T1000 (cell line): ENCODE results near the gene CASQ2.
"Not testable (repeated sequence)": the region's sequence is repeated elsewhere in the genome, so short reads cannot be mapped to it uniquely, and the experiment has no call there.

Source experiments
- DNase-seq: peaks from one replicate; lab custom pipeline; 2025; ENCODE audit warnings: mixed read lengths; lab: John Stamatoyannopoulos, UW

The CASQ2 gene

DNA sequence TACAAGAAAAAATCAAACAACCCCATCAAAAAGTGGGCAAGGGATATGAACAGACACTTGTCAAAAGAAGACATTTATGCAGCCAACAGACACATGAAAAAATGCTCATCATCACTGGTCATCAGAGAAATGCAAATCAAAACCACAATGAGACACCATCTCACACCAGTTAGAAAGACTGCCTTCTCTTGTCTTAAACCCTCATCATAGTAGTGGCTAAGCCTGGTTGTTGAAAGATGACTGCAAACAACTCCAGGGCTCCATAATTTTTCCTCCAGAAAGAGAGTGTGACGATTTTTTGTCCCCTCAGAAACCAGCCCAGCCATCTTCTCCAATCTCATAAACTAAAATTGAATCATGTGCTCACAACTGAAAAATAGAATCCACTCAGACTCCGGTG lies 12.1 kb upstream of the CASQ2 start:
- not testable (repeated sequence) for DNase-seq

DNA sequence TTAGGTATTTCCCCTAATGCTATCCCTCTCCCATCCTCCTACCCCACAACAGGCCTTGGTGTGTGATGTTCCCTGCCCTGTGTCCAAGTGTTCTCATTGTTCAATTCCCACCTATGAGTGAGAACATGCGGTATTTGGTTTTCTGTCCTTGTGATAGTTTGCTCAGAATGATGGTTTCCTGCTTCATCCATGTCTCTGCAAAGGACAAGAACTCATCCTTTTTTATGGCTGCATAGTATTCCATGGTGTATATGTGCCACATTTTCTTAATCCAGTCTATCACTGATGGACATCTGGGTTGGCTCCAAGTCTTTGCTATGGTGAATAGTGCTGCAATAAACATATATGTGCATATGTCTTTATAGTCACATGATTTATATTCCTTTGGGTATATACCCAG lies 10.6 kb upstream of the CASQ2 start:
- not testable (repeated sequence) for DNase-seq

DNA sequence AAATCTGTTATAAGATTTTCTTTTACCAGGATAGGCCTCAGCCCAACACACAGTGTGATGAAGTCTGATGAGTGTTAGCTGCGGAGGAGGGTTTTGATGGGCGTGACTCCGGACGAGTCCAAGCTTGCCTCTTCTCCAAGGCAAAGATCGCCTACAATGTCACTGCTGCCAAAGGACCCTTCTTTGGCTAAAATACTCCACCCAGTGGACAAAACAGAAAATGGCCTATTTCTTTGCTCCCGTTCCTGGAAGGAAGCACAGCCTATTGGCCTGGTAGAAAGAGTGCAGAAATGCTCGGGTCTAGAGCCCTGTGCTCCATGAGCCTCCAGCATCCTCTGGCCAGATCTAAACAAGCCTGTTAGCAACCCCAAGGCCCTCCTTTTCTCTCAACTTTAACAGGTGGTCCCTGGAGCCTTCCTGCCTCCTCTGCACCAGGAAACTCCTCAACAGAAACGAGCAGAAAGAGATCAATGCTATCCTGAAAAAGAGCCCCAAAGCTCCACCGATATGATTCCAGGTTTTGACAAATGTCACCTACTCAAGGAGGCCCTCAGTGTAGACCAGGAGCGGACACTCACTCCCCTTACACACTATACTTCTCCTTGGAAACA lies 3.4 kb upstream of the CASQ2 start:
- peak; percentile 47 for DNase-seq

DNA sequence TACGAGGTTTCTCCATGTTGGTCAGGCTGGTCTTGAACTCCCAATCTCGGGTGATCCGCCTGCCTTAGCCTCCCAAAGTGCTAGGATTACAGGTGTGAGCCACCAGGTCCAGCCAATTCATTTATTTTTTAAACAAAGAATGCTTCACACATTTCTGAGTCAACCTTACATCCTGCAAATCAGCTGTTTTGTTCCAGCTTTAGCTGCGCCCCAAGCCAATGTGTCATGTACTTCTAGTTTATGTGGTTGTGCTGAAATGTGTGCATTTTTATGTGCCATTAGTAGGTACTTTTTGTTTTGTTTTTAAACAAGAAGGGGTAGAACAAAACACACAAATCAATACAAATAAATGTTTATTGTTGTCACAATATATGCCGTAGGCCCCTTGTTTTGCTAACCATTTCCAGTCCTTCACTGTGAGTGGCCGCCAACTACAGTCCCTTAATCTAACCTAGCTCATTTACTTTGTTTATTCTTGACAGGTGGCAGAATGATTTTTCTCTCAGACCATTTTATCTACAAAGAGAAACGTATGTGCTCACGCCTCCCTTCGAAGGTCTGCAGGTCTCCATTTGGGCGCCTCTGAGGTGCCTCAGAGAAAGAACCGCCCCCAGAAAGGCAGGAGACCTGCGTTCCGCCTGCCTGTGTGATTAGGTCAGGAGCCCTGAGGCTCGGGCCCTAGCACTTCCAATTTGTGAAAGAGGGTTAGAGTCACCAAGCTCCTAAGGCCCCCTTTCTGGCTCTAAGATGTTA lies 2.8 kb upstream of the CASQ2 start:
- no peak for DNase-seq

DNA sequence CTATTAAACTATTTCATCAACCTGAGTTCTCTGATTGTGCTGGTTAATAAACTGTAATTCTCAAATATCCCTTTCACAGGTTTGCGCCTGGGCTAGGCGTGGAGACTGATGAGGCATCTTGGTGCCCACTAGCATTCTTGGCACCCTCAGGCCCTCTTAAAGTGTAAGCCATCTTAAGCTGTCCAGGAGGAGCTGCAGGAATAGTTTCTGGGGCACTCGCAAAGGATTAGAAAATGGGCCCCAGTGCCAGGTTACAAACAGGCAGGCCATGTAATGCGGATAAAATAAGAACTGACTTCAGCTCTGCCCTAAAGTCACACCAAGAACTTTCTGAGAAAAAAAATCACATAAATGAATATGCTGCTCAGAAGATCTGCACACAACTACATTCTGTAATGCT lies 1.1 kb downstream of the CASQ2 start:
- no peak for DNase-seq

DNA sequence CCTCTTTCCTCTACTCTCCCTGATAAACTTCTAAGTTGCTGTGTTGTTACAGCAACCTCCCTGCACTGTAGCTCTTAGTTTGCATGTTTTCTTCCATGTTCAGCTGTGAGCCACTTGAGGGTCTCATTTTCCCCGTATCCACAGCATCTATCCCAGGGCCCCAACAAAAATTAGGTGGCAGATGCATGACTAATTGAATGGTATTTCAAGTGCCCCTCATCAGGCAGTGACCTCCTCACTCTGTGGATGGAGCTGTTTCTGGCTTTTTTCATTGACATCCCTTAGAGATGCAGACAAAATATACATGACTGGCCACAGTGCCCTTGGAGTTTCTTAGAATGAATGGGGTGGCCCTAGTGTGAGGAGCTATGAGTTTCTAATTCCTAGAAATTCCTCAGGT lies 3.4 kb downstream of the CASQ2 start:
- no peak for DNase-seq

DNA sequence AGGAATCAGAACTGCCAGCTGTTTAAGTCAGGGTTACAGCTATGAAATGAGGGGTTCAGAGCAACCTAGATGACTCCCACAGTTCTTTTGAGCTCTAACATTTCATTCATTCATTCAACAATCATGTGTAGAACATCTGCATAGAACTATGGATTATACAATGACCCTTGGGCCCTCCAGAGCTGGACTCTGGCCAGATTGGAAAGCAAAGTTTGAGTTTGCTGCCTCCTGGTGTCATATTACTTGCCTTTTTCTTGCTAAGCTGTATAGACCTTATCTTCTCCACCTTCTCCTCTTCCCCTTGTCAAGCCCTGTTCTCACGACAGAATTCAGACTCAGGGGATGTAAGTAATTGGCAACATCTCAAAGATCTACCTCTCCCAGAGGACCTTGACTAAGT lies 4.0 kb downstream of the CASQ2 start:
- DNase-seq, result no peak

DNA sequence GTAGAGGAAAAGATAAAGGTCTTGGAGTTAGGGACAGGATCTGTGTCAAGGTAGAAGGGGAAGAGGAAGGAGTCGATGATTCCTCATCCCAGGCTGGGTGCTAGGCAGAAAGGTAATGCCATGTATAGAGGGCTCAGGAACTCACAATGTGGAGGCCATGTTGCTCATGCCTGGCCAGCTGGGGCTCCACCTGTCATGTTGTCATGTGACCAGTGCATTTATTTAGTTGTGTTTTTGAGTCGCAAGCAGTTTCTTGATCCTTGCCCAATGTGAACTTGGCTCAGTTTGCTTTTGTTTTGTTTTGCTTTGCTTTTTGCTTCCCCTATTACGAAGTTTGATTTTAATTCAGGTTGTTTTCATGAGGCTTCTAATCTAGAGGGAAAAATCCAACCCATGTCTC lies 5.7 kb downstream of the CASQ2 start:
- DNase-seq, result no peak

DNA sequence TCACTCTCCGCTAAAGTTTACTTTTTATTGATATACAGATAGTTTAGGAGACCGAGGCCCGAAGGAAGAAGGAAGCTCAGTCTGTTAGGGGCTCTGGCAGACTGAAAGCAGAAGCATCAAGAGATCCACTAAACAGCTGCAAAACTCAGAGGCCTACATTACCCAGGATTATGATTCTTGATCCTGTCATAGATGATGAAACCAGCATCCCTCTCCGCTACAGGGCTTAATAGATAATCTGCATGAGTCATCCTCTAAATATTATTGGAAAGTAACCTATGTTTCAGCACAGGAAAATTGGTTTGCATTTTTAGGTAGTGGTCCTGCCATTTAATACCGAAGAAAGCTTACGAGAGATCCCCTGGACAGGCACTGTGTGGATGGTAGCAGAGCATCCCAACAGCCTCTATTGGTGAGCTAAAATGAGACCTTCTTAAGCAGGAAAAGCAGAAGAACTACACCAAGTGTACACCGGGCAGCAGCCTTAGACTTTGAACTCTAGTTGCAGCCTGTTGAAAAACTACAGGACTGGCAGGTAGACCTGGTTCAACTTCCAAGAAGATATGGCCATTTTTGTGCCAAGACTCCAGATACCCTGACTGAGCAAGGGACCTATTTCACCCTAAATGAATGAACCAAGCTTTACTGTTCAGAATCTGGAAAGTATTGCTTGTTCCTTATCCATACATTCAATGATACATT lies 6.8 kb downstream of the CASQ2 start:
- no peak for DNase-seq

DNA sequence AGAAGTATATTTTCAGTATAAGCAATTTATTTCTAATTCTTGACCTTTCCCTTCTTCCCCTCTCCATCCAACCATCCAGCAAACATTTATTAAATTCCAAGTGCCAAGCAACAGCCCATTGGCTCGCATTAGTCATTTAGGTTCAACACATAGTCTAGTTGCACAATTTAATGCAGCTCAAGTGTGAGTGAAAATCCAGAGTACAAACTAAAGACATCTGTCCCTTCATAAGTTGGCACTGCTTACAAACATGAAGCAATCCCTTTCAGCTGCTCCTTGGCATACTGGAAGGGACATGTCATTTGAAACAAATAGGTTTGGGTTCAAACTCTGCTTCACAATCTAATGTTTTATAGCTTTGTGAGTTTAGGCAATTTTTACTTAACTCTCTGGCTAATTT lies 10.7 kb downstream of the CASQ2 start:
- DNase-seq, result no peak

DNA sequence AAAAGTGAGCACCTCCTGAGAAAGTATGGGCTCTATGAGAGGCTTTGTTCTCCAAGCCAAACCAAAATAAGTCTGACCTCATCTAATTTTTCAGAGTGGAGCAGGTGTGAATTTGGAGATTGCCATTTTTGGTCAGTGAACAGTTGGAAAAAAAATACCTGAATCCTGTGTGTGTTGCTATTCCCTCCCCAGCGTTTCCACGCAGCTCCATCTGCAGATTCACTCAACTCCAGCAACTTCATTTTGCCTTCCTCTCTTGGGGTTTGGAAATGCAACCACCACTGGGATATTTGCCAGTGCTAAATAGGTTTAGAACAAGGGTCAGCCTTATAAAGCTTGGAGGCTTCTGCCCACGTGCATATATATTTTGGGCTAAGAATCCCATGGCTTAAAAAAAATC lies 11.2 kb downstream of the CASQ2 start:
- no peak for DNase-seq

DNA sequence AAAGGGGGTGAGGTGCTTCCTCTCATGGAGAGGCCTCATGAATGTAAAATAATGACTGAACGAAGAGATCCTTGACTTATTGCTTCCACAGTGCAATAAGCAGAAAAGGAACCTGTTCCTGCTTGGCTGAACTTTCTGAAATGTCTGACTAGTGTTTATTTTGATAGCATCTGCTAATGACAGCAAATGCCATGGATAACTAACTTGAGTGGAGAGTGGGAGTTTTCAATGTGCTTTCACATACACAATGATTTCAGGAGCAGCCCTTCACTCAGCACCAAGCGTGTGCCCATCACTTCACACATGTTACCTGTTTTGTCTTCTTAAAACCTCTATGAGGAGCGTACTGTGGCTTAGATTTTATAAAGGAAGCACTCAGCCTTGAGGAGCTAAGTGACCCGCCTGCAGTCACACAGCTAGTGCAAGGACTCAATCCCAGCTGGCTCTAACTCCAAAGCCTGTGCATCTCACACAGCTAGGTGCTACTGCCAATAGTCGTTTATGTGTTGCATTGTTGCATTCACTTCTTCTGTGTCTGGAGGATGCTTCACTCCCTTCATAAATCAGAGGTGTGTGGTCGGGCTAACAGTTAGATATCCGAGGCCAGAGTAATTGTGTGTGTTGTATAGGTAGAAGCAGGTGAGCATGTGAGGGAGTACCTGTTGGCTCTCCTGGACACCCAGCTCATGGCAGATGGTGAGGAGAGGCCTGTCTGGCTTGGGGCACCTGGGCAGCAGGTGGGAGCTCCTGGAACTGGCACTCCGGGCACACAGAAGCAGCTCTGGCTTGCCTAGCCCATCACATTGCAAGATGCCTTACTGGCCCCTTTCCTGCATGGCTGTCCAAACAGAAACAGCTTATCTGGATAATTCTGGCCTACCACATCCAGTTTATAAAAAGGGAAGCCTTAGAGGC lies 12.8 kb downstream of the CASQ2 start:
- no peak for DNase-seq

DNA sequence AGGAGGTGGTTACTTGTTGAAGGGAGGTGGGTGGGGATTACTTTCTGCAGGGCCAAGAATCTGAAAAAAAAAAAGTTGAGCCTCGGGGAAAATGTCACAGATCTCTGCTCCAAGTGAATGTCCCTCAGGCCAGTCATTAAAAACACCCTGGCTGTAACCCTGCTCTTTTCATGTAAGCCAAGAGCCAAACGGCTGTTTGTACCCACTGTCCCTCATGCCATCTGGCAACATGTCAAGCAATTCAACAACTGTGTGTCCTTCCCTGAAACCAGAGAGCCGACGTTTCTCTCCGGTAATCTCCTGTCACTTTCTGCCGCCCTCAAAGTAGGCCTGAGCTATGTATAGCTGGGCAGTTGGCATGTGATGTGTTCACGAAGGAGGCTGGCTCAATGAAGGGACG lies 14.7 kb downstream of the CASQ2 start:
- no peak for DNase-seq

DNA sequence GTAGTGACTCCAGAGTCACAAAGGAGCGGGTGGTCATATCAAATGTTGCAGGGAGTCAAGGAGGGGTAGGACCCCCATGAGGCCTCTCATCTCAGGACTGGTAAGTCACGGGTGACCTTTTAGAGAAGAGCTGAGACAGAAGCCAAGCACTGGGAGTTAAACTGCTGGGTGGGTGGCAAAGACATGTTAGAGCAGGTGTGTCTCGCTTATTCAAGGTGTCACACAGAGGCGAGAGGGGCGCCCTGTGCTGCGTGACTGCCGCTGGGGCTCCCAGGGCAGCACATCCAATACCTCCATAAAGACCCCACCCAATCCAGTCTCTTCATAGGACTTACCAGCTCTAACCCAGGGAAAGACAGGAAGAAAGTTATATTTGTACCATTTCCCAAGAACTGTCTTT lies 15.2 kb downstream of the CASQ2 start:
- DNase-seq, result no peak

DNA sequence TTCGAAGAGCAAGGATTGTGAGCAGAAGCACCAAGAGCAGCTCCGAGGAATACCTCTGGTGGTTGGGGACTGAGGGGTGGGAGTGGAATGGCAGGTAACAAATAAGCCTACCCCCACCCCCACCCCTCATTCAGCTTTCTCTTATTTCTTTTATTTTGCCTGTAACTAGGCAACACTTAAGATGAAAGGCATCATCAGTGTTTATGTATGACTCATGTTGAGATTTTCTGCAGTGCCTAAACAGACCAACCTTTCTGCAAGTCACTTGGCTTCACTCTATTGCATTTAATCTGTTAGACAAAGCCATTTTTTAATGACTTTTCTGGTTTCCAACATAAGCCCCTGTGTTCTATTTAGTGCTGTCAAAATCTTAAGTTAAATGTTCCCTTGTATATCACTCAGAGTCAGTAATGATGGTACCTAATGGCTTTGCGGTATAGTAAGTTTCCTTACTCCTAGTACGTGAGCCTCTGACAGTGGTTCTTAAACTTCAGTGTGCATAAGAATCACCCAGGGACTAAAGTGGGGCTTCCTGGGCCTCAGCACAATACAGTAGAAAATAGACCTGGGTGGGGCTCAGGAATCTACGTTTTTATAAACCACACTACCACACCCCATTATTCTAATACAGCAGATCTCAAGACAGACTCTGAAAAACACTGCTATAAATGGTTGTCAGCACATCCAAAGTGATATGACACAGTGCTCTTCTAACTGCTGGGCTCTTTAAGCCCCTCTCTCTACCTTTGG lies 19.9 kb downstream of the CASQ2 start:
- DNase-seq, result no peak

DNA sequence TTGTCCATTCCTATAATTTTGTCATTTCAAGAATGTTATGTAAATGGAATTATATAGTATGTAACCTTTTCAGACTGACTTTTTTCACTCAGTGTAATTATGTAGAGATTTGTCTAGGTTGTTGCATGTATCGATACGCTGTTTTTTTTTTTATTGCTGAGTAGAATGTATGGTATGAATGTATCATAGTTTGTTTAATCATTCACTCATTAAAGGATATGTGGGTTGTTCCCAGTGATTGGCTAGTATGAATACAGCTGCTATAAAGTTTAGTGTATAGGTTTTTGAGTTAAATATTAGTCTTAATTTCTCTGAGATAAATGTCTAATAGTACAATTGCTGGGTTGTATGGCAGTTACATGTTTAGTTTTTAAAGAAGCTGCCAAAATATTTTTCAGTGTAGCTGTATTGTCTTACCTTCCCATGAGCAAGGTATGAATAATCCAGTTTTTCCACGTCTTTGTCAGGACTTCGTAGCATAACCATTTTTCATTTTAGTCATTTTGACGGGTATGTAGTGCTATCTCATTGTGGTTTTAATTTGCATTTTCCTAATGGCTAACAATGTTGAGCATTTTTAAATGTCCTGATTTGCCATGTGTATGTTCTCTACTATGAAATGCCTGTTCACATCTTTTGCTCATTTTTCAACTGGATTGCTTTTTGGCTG lies 22.4 kb downstream of the CASQ2 start:
- DNase-seq, result no peak

DNA sequence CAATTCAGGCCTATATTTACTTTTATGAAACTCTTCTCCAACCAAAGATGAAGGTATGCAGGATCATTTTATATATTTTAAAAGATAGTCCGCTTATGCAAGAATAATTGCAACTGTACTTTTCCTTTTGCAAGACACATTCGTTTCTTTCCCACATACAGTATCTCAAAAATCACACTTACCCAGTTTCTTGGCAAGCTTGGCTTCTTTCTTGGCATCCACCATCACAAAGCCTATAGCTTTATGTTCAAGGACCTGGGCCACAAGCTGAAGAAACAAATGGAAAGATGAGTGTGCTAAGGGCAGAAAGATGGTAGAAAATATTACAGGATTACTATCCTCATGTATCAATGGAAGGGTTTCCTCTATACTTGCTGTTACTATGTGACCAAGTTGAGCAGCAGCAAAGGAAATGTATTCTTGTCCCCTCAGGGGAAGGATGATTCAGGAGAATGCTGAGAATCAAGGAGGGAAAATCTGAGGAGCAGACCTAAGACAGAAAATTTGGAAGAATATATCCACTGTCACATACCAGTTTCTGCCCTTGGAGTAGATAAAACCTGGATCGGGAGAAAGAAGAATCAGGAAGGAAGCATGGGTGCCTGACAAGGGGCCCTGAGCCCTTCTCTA lies 23.8 kb downstream of the CASQ2 start:
- DNase-seq, result no peak

DNA sequence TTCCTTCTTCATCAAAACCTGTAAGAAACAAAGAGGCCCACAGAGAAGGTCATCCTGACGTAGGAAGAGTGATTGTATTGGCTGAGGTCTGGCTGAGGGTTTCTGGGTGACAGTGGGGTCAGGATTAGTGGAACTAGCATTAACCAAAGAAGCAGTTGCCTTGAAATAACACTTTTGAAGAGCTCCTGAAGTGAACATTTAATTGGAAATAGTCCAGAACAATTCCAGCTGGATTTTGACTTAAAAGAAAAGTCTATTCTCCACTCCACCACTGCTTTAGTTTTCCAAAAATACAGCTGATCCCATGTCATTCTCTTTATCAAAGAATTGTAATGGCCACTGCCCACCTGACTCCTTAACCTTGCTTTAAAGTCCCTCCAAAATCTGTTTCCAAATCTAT lies 27.7 kb downstream of the CASQ2 start:
- no peak for DNase-seq

DNA sequence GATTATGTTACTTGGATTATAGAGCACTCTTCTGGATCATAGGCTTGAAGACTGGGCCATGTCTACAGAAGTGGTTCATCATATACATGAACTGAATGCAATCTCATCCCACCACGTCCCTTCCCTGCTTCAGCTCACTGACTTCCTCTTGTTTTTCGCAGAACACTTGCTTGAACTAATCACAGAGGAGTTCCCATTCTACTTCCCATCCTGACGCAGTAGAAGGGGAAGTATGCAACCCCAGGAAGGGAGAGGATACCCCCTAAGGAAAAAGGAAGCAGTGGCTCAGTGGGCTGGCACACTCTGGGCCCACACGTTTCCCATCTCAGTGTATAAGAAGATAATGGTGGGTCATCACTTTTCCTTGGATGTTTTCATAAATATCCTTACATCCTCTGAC lies 36.2 kb downstream of the CASQ2 start:
- DNase-seq, result no peak

DNA sequence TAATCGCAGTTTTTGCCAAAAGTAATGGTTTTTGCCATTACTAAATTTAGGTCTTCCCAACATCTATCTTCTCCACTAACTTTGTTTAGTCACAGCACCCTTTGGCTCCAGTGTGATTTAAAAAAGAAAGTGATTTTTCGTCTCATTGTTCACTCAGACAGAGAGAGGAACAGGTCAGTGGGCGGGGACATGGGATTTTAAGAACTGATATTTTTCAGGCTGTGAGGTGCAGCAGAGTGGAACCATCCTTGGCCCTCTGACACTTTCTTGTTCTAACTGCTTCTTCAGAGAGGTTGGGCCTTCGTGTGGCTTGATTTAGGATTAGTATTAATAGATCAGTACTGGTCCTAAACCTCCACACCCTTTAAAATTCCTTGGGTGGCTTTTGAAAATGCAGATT lies 38.8 kb downstream of the CASQ2 start:
- no peak for DNase-seq

DNA sequence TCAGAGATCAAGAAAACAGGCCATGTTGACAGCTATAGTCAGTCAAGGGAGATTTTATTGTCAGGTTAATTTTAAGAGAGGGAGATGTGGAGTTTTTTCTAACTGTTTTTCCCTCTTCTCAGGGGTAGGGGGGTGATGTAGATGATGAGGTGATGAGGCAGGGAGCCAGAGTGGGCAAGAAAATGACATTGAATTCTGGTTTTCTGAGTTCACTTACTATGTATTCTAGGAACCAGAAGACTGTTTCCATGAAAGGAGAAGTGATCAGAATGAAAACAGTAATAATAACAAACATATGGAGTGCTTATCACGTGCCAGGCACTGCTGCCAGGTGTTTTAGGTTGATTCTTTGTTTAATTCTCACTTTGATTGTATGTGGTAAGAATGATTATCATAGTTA lies 40.2 kb downstream of the CASQ2 start:
- DNase-seq, result no peak
